ENCODE measurements around the gene EEF2K.

Gene EEF2K

DNA sequence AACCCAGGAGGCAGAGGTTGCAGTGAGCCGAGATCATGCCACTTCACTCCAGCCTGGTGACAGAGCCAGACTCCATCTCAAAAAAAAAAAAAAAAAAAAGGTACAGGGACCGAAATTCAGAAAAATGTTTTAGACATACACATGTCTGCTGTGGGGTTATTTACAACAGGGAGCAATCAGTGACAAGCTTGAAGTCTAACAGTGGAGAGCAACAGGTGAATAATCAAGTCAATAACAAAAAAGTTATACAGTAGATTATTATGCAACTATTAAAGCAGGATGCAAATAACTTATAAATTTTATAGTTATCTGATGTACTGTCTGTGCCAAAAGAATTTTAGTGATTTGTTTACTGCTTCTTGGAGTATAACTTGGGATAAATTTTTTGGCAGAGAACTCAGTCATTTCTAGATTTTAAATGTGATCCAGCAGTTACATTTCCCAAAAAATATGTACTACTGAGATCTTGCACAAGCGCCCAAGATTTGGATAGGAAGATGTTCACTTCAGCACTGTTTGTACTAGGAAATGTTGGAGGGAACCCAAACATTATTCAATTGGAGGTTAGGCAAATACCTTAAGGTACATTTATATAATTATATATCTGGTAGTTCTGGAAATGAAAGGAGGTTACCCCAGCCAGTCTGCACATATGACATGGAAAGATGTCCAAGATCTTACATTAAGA, 34.1 kb downstream of the EEF2K start:
- no peak for DNase-seq (ENCODE audit: low read depth in 2 of 2)

GRCh38 chr16:22250522-22250921, 44.4 kb downstream of the EEF2K start:
- no peak for DNase-seq (ENCODE audit: low read depth in 2 of 2)

GRCh38 chr16:22252317-22252716, 46.2 kb downstream of the EEF2K start:
- DNase-seq (ENCODE audit: low read depth in 2 of 2) = no peak

DNA sequence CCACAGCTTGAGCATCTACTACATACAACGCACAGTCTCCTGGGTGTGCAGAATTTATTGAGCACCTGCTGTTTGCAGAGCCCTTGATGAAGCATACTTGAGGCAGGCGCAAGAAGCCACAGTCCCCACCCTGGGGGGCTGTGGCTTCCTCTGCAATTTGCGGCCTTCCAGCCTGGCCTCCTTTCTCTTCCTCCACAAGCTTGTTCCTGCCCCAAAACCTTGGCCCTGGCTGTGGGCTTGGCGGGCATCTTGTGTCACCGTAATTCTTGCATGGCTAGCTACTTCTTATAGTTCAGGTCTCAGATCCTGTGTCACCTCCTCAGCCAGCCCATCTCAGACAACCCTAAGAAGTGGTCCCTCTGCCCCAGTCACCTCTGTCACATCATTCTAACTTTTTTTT, 47.2 kb downstream of the EEF2K start:
- no peak for DNase-seq (ENCODE audit: low read depth in 2 of 2)

DNA sequence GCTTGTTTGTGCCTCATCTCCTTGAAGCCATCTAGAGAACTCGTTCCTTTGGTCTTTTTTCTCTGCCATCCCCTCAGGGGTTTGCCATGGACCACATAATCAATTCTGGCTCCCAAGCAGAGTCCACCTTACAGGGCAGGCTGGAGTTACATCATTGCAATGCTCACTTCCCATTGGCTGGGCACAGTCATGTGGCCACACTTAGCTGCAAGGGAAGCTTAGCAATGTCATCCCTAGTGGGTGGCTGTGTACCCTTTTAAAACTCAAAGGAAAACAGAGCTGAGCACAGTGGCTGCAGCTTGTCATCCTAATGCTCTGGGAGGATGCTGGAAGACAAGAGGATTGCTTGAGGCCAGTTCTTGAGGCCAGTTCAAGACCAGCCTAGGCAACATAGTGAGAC, 49.3 kb downstream of the EEF2K start:
- DNase-seq (ENCODE audit: low read depth in 2 of 2) = no peak

DNA sequence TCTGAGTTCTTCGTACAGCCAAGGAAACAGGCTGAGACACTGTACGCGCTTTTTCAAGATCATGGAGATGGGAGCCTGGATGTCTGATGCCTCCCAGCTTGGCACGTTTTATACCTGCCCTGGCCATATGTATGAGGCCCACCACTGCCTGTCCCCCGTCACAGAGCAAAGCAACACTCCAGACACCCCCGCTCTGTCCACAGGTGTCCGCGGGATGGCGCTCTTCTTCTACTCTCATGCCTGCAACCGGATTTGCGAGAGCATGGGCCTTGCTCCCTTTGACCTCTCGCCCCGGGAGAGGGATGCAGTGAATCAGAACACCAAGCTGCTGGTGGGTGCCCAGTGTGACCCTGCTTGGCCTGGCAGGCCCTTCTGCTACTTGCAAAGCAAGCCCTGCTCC, 51.4 kb downstream of the EEF2K start:
- DNase-seq (ENCODE audit: low read depth in 2 of 2) = no peak

- no peak for DNase-seq (ENCODE audit: low read depth in 2 of 2)
Observed at GRCh38 chr16:22260490-22260889, 54.4 kb downstream of the EEF2K start.

- no peak for DNase-seq (ENCODE audit: low read depth in 2 of 2)
Observed at GRCh38 chr16:22262460-22262859, 56.4 kb downstream of the EEF2K start.

DNA sequence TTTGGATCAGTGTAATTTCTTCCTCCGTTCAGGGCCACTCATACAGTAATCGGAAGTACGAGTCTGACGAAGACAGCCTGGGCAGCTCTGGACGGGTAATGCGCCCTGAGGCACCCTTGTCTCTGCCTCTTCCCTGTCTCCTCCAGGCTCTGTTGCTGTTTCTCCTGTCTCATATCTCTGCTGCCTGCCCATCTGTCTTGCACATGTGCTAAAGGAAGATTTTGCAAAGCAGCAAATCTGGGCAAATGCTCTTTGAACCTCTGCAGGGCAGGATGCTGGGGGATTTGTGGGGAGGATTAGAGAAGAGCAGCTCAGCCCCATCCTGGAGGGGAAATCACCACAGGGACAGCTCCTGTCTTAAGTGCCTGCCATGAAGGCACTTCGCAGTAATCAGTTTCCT, 58.7 kb downstream of the EEF2K start:
- no peak for DNase-seq (ENCODE audit: low read depth in 2 of 2)

DNA sequence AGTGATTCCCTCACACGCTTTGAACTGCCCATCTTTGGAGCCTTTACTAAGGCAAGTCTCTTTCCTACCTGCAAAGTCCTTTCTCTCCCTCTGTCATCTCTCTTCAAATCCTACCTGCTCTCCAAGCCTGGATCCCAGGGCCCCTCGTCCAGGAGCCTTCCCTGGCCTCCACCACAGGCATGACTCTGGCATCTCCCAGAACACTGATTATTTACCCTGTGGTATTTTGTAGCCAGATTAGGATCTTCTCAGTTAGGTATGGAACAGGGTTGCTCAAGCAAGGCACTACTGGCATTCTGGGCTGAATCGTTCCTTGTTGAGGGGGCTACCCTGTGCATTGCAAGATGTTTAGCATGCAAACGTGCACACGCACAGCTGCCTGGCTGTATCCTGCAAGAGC, 59.3 kb downstream of the EEF2K start:
- no peak for DNase-seq (ENCODE audit: low read depth in 2 of 2)

DNA sequence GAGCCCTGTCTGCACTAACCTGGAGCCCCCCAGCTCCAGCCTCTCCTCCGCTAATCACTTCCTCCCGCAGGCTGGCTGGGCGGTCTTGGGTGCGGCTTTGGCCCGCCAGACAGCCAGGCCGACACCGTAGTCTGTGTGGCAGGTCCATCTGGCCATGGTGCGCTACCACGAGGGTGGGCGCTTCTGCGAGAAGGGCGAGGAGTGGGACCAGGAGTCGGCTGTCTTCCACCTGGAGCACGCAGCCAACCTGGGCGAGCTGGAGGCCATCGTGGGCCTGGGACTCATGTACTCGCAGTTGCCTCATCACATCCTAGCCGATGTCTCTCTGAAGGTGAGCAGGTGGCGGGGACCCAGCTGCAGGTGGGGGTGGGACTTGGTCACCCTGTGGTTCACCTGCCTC, 60.5 kb downstream of the EEF2K start:
- DNase-seq (ENCODE audit: low read depth in 2 of 2) = no peak

DNA sequence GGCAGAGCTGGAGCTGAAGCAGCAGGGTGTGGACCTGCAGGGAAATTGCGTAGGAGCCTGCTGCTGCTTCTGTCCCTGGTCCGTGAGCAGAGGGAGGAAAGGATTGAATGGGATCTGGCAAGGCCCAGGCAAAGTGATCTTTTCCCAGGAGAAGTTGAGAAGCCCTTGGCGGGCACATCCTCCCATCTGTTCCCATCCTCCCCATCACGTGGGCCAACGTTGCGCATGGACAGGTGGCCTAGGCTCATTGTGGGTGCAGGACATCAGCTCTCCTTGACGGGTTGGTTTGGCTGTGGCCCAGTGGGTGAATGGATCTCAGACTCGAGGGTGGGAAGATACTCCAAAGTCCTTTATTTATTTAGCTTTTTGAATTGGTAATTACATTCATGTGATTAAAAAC, 61.7 kb downstream of the EEF2K start:
- no peak for DNase-seq (ENCODE audit: low read depth in 2 of 2)

GRCh38 chr16:22270525-22270924, 64.4 kb downstream of the EEF2K start:
- no peak for DNase-seq (ENCODE audit: low read depth in 2 of 2)

GRCh38 chr16:22272870-22273650, 67.0 kb downstream of the EEF2K start:
- no peak for DNase-seq (ENCODE audit: low read depth in 2 of 2)

GRCh38 chr16:22274916-22275315, 68.8 kb downstream of the EEF2K start:
- DNase-seq (ENCODE audit: low read depth in 2 of 2) = no peak

DNA sequence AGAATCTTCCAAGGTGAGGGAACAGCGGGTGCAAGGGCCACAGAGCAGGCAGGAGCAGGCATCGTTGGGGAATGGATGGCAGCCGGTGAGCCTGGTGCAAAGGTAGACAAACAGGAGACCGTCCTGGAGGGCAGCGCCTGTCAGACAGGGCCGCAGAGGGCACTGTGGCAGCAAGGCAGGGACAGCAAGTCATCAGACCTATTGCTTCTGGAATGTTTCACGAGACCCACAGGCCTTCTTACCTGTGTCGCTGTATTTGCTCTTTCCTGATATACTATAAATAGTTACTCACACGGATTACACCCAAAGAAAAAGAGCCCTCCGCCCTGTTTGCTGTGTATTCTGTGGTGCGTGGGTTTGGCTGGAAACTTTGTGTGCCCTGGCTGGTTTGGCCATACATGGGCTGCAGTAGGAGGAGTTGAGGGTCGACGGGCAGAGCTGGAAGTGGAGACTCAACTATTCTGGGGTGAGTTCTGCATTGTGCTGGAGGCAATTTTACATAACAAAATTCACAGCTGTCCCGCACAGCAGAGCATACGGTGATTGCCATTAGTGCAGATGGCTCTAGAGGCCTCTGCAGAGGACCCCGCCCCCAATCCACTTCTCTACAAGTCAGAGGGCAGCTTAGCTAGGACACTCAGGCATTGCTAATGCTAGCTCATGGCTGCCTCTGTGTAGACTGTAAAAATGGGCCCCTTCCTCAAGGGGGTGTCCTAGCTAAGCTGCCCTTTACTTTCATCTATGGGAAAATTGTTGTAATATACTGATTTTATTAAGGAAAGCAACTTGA, 72.6 kb downstream of the EEF2K start:
- no peak for DNase-seq (ENCODE audit: low read depth in 2 of 2)

GRCh38 chr16:22282254-22282892, 76.3 kb downstream of the EEF2K start:
- DNase-seq (ENCODE audit: low read depth in 2 of 2) = no peak

GRCh38 chr16:22284637-22285036, 78.6 kb downstream of the EEF2K start:
- no peak for DNase-seq (ENCODE audit: low read depth in 2 of 2)

DNA sequence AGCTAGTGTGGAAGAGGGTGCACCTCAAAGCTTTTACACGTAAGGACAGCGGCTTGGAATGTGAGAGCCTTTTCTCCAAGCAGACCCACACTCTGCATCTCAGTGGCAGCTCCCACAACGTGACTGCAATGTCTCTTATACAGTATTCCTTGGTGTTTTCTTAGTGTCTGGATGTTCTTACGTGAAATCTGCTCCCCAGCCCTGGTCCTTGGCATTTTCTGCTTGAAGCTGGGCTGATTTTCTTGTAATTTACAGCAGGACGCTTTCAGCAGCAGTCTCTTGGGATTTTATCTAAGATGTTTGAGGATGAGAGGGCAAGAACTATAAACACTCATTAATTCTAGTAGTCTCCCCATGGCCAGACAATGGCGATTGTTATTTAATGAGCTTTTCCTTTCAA, 79.0 kb downstream of the EEF2K start:
- no peak for DNase-seq (ENCODE audit: low read depth in 2 of 2)

DNA sequence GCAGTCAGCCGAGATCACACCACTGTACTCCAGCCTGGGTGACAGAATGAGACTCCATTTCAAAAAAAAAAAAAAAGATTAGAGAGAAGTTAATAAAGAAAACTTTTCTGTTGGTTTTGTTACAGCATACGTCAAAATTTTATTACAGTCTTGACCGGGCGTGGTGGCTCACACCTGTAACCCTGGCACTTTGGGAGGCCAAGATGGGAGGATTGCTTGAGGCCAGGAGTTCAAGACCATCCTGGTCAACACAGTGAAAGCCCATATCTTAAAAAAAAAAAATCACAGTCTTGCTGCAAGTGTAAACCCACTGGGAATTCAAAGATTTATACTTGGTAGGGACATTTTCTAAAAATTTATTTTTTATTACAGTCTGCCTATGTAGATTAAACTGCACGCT, 84.9 kb downstream of the EEF2K start:
- no peak for DNase-seq (ENCODE audit: low read depth in 2 of 2)

- no peak for DNase-seq (ENCODE audit: low read depth in 2 of 2)
Observed at GRCh38 chr16:22291860-22292318, 85.8 kb downstream of the EEF2K start.

- DNase-seq (ENCODE audit: low read depth in 2 of 2) = no peak
Observed at GRCh38 chr16:22292320-22292719, 86.2 kb downstream of the EEF2K start.

All from stimulated activated CD4-positive, alpha-beta T cell treated with anti-CD3 and anti-CD28 coated beads, Interleukin-1b, Interleukin-23, amount 100 ng/mL, for 4 hours (primary cell).